ENCODE data around the gene SLAMF9.

Gene SLAMF9

DNA sequence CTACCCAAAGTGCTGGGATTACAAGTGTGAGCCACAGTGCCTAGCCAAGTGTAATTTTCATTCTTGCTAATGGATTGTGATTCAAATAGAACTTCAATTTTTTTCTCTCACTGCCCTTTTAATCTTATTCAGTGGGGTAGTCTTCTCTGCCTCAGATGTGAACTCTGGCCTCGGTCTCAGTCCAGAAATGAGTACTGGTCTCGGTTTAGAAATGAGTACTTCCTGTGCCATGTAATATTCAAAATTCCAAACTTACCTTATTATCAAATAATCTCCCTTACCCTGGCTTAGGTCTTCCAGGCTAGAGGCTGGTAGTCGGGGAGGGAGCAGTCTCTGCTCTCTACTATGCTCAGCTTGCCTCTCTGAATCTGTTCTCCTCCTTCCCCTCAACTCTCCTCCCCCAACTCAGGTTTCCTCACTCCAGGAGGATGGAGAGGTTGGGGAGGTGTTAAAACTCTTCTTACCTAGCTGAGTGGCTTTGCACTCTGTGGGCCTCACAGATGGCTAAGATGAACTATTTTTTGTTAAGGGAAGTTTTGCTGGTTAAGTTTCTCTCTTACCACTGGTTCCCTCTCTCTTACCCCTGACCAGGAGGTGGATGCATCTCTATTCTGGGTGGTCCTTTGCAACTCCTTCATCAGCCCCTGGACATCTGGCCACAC is 4.8 kb upstream of the SLAMF9 start:
- H3K4me3 ChIP-seq (ENCODE audit: low read depth, low read length) = no peak overlapping the region
- no peak for TF ChIP-seq CTCF (IDR thresholded peaks at IDR 0.05; ENCODE audit: borderline replicate concordance, insufficient read depth, low read depth, low read length)

GRCh38 chr1:159957824-159958268 is 3.8 kb upstream of the SLAMF9 start:
- no peak for TF ChIP-seq CTCF (IDR thresholded peaks at IDR 0.05; ENCODE audit: borderline replicate concordance, insufficient read depth, low read depth, low read length)
- H3K4me3 ChIP-seq (ENCODE audit: low read depth, low read length) = no peak overlapping the region

GRCh38 chr1:159955456-159955855 is 1.4 kb upstream of the SLAMF9 start:
- no peak for TF ChIP-seq CTCF (IDR thresholded peaks at IDR 0.05; ENCODE audit: borderline replicate concordance, insufficient read depth, low read depth, low read length)

DNA sequence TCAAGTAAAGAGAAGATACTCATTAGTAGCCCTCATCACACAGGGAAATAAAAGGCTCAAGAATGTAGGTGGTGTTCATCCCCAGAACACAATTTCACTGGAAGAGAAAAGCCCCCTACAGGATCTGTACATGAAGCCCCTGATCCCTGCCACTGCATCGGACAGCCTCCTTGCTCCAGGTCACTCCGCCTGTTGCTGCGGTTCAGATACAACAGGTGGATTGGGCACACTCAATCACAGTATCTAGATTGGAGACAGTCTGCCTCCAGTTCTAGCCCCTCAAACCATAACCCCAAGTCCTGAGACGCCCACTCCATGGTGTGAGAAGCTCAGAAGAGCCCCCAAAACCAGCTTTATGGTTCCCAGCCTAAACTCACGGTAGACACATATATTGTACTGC is 1.1 kb downstream of the SLAMF9 start:
- no peak overlapping the region for H3K4me3 ChIP-seq (ENCODE audit: low read depth, low read length)
- TF ChIP-seq CTCF (IDR thresholded peaks at IDR 0.05; ENCODE audit: borderline replicate concordance, insufficient read depth, low read depth, low read length) = no peak

More at GRCh38 chr1:159955456-159955855, 1.4 kb upstream of the SLAMF9 start:
- H3K4me3 ChIP-seq (ENCODE audit: low read depth, low read length) = no peak overlapping the region

DNA sequence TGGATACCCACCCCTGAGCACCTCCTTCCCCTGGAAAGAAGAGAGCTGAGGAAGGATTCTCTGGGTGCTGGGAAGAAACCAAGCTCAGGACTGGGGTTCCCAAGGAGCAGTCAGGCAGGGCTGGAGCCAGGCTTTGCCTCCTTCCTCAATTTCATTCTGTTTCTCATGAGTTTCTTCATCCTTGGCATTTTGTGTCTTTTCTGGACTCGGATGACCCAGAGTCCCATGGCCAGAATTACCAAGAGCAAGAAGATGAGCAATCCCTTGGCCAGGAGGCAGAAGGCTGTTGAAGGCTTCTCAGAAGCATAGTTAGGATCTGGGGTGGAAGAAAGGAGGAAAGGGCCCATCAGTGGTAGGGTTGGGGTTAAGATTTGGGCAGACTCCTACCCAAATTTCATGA is 2.5 kb downstream of the SLAMF9 start:
- no peak overlapping the region for H3K4me3 ChIP-seq (ENCODE audit: low read depth, low read length)
- no peak for TF ChIP-seq CTCF (IDR thresholded peaks at IDR 0.05; ENCODE audit: borderline replicate concordance, insufficient read depth, low read depth, low read length)

DNA sequence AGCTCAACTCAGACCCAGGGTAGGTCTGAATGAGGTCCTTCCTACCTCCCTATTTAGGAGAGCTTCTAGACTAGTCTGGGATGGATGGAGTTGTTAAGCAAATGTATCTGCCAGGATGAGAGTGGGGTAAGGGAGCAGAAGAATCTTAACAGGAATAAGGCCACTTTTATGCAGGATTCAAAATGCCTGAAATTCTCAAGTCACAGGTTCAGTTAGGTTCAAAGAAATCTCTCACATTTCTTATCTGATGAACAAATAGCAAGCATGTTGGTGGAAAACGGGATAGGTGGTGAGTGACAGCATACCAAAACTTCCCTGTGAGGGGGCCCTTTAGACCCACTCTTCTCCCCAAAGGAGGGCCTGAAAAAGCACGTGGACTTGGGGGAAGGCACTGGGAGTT is 3.0 kb downstream of the SLAMF9 start:
- no peak for TF ChIP-seq CTCF (IDR thresholded peaks at IDR 0.05; ENCODE audit: borderline replicate concordance, insufficient read depth, low read depth, low read length)
- H3K4me3 ChIP-seq (ENCODE audit: low read depth, low read length) = no peak overlapping the region

DNA sequence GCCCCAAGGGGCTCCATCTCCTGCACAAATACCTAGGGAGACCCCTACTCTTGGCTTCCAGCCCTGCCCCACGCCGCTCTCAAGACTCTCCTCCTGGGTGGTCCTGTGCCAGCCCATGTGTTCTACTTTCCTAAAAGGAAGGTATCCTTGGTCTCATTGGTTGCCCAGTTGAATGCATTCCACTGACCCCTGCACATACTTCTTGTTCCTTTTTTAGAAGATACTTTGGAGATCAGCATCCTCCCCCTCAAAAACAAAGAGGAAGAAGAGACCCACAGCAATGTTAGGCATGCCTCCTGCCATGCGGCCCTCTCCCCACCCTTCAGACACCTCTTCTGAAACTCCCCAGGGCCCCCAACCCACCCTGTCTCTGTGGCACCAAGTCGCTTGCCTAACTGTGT is 4.1 kb downstream of the SLAMF9 start:
- TF ChIP-seq CTCF (IDR thresholded peaks at IDR 0.05; ENCODE audit: borderline replicate concordance, insufficient read depth, low read depth, low read length) = no peak
- H3K4me3 ChIP-seq (ENCODE audit: low read depth, low read length) = no peak overlapping the region
